HG03108 (cell line): ENCODE results near the gene DMAC2.
"Not testable (repeated sequence)": the region's sequence is repeated elsewhere in the genome, so short reads cannot be mapped to it uniquely, and the experiment has no call there.

ENCODE experiments used
- ATAC-seq: cut with Tn5 transposase; IDR thresholded peaks from one replicate; pipeline ENCODE4 v1.9.1; 2021; ENCODE audit warnings: moderate library complexity; ENCODE audit not compliant: unreplicated experiment

The DMAC2 gene

GRCh38 chr19:41439441-41440222 is at the start of gene DMAC2:
TSS of gene DMAC2 (minus strand) at chr19:41439912. CDS start at chr19:41439899, 13 bp downstream.
- ATAC-seq = peak; percentile 91

- ATAC-seq = not testable (repeated sequence)
These were observed 47.2 kb upstream of the DMAC2 start for GRCh38 chr19:41486953-41487352.

GRCh38 chr19:41484822-41485221 is 45.1 kb upstream of the DMAC2 start:
- ATAC-seq = no peak

- ATAC-seq = no peak
These were observed 40.6 kb upstream of the DMAC2 start for GRCh38 chr19:41480336-41480735.

GRCh38 chr19:41479757-41480191 is 40.1 kb upstream of the DMAC2 start:
- no peak for ATAC-seq

GRCh38 chr19:41478875-41479756 is 39.4 kb upstream of the DMAC2 start:
- no peak for ATAC-seq

GRCh38 chr19:41478171-41478570 is 38.5 kb upstream of the DMAC2 start:
- ATAC-seq = no peak

- ATAC-seq = no peak
These were observed 36.9 kb upstream of the DMAC2 start for GRCh38 chr19:41476583-41476982.

- not testable (repeated sequence) for ATAC-seq
These were observed 23.8 kb upstream of the DMAC2 start for GRCh38 chr19:41463257-41464256.

- ATAC-seq = no peak
These were observed 22.8 kb upstream of the DMAC2 start for GRCh38 chr19:41462497-41462896.

GRCh38 chr19:41457241-41457640 is 17.5 kb upstream of the DMAC2 start:
- peak; percentile 81 for ATAC-seq

- ATAC-seq = no peak
These were observed 16.7 kb upstream of the DMAC2 start for GRCh38 chr19:41456342-41456918.

- no peak for ATAC-seq
These were observed 16.2 kb upstream of the DMAC2 start for GRCh38 chr19:41455936-41456335.

- ATAC-seq = no peak
These were observed 13.0 kb upstream of the DMAC2 start for GRCh38 chr19:41452584-41453275.

- no peak for ATAC-seq
These were observed 10.1 kb upstream of the DMAC2 start for GRCh38 chr19:41449865-41450178.

GRCh38 chr19:41449079-41449864 is 9.6 kb upstream of the DMAC2 start:
- no peak for ATAC-seq

- ATAC-seq = no peak
These were observed 8.1 kb upstream of the DMAC2 start for GRCh38 chr19:41447732-41448332.

- ATAC-seq = no peak
These were observed 5.9 kb upstream of the DMAC2 start for GRCh38 chr19:41445575-41445974.
